Progenitor cell of endocrine pancreas (in vitro differentiated cells): ENCODE data around the gene DBX1. TPM values are rescaled to one million over a fixed set of nuclear protein-coding genes. Genes with fewer than 3 reads are reported as not detected.
"Not testable (repeated sequence)": the region's sequence is repeated elsewhere in the genome, so short reads cannot be mapped to it uniquely, and the experiment has no call there.

ENCODE experiments used
- DNase-seq: peaks from one replicate; pipeline ENCODE4 v3.0.0; 2021; ENCODE audit warnings: low spot score; ENCODE audit not compliant: unreplicated experiment
- H3K27ac Mint-ChIP-seq: 2 replicates; pipeline ENCODE4 v1.8.0; 2021; ENCODE audit warnings: mild to moderate bottlenecking, moderate library complexity, mixed read lengths
- H3K27me3 Mint-ChIP-seq: 2 replicates; pipeline ENCODE4 v1.8.0; 2021; ENCODE audit warnings: mixed read lengths
- H3K36me3 Mint-ChIP-seq: 2 replicates; pipeline ENCODE4 v1.8.0; 2022; ENCODE audit warnings: mixed read lengths; ENCODE audit not compliant: insufficient read depth
- H3K4me1 Mint-ChIP-seq: 2 replicates; pipeline ENCODE4 v1.8.0; 2021; ENCODE audit warnings: low read depth, mixed read lengths
- H3K4me3 Mint-ChIP-seq: 2 replicates; pipeline ENCODE4 v1.8.0; 2021; ENCODE audit warnings: low read depth, mild to moderate bottlenecking, moderate library complexity, mixed read lengths
- H3K9me3 Mint-ChIP-seq: 2 replicates; pipeline ENCODE4 v1.8.0; 2021; ENCODE audit warnings: low read depth, mixed read lengths
- CTCF ChIP-seq: fragments of 200-600 bp; sonication (generic); IDR thresholded peaks from one replicate; pipeline ENCODE4 v1.5.0; 2021; ENCODE audit warnings: antibody characterized with exemption, mild to moderate bottlenecking; ENCODE audit not compliant: unreplicated experiment
- total RNA-seq: library from RNA; stranded (reverse); gene quantifications from 2 replicates; pipeline ENCODE4 v1.2.1, GENCODE V29; 2021

The DBX1 gene
- total RNA-seq, 1 donor from 2014 or later: not detected

GRCh38 chr11:20132667-20133039, 27.6 kb downstream of the DBX1 start:
- peak overlapping the region; percentile 67 for H3K4me3 Mint-ChIP-seq
- no peaks in the 10 kb centered on the region for H3K36me3 Mint-ChIP-seq
- no peak for DNase-seq
- H3K4me1 Mint-ChIP-seq: no peaks in the 10 kb centered on the region
- no peak overlapping the region for H3K27ac Mint-ChIP-seq
- no peak for TF ChIP-seq CTCF
- H3K27me3 Mint-ChIP-seq: peaks cover 43% of the 10 kb centered on the region
- no peaks in the 10 kb centered on the region for H3K9me3 Mint-ChIP-seq

GRCh38 chr11:20131788-20132666, 28.2 kb downstream of the DBX1 start:
- no peaks in the 10 kb centered on the region for H3K4me1 Mint-ChIP-seq
- H3K9me3 Mint-ChIP-seq: no peaks in the 10 kb centered on the region
- DNase-seq: peak; percentile 44
- TF ChIP-seq CTCF: peak; percentile 87
- no peak overlapping the region for H3K27ac Mint-ChIP-seq
- H3K4me3 Mint-ChIP-seq: peak overlapping the region; percentile 67
- H3K27me3 Mint-ChIP-seq: peaks cover 46% of the 10 kb centered on the region
- H3K36me3 Mint-ChIP-seq: no peaks in the 10 kb centered on the region

- no peak for TF ChIP-seq CTCF
- no peak for DNase-seq
- Mint-ChIP-seq H3K4me3 (no peak overlapping the region), H3K4me1 (no peaks in the 10 kb centered on the region), H3K36me3 (no peaks in the 10 kb centered on the region), H3K27ac (no peak overlapping the region), H3K27me3 (peaks cover 44% of the 10 kb centered on the region), H3K9me3 (no peaks in the 10 kb centered on the region)
Observed at GRCh38 chr11:20129665-20130064, 30.6 kb downstream of the DBX1 start.

GRCh38 chr11:20128528-20128825, 31.8 kb downstream of the DBX1 start:
- H3K27ac Mint-ChIP-seq, H3K36me3 Mint-ChIP-seq, H3K4me1 Mint-ChIP-seq, DNase-seq, H3K9me3 Mint-ChIP-seq, H3K4me3 Mint-ChIP-seq: not testable (repeated sequence)
- peaks cover 34% of the 10 kb centered on the region for H3K27me3 Mint-ChIP-seq

- H3K27me3 Mint-ChIP-seq: peaks cover 33% of the 10 kb centered on the region
Observed at GRCh38 chr11:20127671-20128527, 32.4 kb downstream of the DBX1 start.

More at GRCh38 chr11:20127671-20128527, 32.4 kb downstream of the DBX1 start:
- Mint-ChIP-seq H3K36me3 (no peaks in the 10 kb centered on the region), H3K4me3 (no peak overlapping the region), H3K4me1 (no peaks in the 10 kb centered on the region), H3K27ac (no peak overlapping the region), H3K9me3 (no peaks in the 10 kb centered on the region)
- peak; percentile 88 for TF ChIP-seq CTCF
- peak; percentile 83 for DNase-seq
